K562 (cell line): ENCODE measurements around the gene ANKRD34B.

ENCODE experiments used
- BMI1 ChIP-seq: fragments of 150-350 bp; IDR thresholded peaks from 2 replicates; pipeline ENCODE4 v1.6.1; 2014; ENCODE audit warnings: low read length
- CBFA2T2 ChIP-seq: fragments of 450-650 bp; conservative IDR thresholded peaks from 2 replicates; pipeline ENCODE4 v1.6.1; 2017; ENCODE audit warnings: mild to moderate bottlenecking
- GTF2F1 ChIP-seq: IDR thresholded peaks from 2 replicates; pipeline ENCODE4 v1.6.1; 2011; ENCODE audit warnings: low read depth, low read length, improper control_type of control experiment
- HNRNPH1 ChIP-seq: fragments of 200-400 bp; formaldehyde crosslinking; optimal IDR thresholded peaks from 2 replicates; pipeline ENCODE3; 2017; ENCODE audit warnings: low read depth, mild to moderate bottlenecking, low read length, moderate library complexity
- NFYB ChIP-seq: IDR thresholded peaks from 2 replicates; pipeline ENCODE4 v1.6.1; 2011; ENCODE audit warnings: mild to moderate bottlenecking, moderate library complexity; ENCODE audit not compliant: insufficient read length; ENCODE audit errors: extremely low read depth
- POLR2G ChIP-seq: fragments of 200-400 bp; formaldehyde crosslinking; IDR thresholded peaks from 2 replicates; pipeline ENCODE4 v1.6.1; 2017; ENCODE audit warnings: low read depth, mild to moderate bottlenecking, antibody characterized with exemption, low read length, moderate library complexity
- ZNF347 ChIP-seq: fragments of 450-650 bp; formaldehyde crosslinking; IDR thresholded peaks from 2 replicates; pipeline ENCODE4 v1.4.0; 2020; ENCODE audit warnings: low read depth, mild to moderate bottlenecking, moderate library complexity
- TF ChIP-seq, protein P1 (sequence below), 2 experiments: IDR thresholded peaks; 2 replicates each; pipeline ENCODE4 v1.6.1; 2011; ENCODE audit warnings: borderline replicate concordance in 1 of 2, control low read depth in 1 of 2, low read depth in 1 of 2, low read length in 1 of 2, mild to moderate bottlenecking in 1 of 2, mixed read lengths in 1 of 2, moderate library complexity in 1 of 2; ENCODE audit not compliant: insufficient read depth in 1 of 2, insufficient read length in 1 of 2, poor library complexity in 1 of 2, severe bottlenecking in 1 of 2; ENCODE audit errors: extremely low read depth in 1 of 2
- TF ChIP-seq, protein P2 (sequence below), 3 experiments: IDR thresholded peaks in 2 of 3; conservative IDR thresholded peaks in 1 of 3; 2 replicates each; pipeline ENCODE4 v1.5.1; 2011 to 2012; ENCODE audit warnings: low read length in 3 of 3, mild to moderate bottlenecking in 3 of 3, control low read depth in 2 of 3, improper control_type of control experiment in 1 of 3, inconsistent platforms in 1 of 3, low read depth in 1 of 3, mixed read lengths in 1 of 3, moderate library complexity in 1 of 3; ENCODE audit not compliant: insufficient read depth in 2 of 3

DNA sequence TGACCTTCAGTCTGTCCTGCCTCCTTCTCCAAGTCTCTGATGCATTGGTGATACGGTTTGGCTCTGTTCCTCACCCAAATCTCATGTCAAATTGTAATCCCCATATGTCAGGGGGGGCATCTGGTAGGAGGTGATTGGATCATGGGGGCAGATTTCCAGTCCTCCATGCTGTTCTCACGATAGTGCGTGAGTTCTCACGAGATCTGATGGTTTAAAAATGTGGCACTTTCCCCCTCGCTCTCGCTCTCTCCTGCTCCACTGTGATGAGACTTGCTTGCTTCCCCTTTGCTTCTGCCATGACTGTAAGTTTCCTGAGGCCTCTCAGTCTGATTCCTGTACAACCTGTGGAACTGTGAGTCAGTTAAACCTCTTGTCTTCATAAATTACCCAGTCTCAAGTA is 14.7 kb upstream of the ANKRD34B start:
- TF ChIP-seq NFYB (no peak), ZNF347 (CRISPR knock-in tag) (no peak), CBFA2T2 (no peak), GTF2F1 (no peak), HNRNPH1 (no peak), BMI1 (no peak), POLR2G (no peak)
- TF ChIP-seq, protein P1, sequence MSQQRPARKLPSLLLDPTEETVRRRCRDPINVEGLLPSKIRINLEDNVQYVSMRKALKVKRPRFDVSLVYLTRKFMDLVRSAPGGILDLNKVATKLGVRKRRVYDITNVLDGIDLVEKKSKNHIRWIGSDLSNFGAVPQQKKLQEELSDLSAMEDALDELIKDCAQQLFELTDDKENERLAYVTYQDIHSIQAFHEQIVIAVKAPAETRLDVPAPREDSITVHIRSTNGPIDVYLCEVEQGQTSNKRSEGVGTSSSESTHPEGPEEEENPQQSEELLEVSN (IDR thresholded peaks at IDR 0.05; ENCODE audit: borderline replicate concordance in 1 of 2, extremely low read depth in 1 of 2, insufficient read depth in 1 of 2, insufficient read length in 1 of 2, low read depth in 1 of 2, low read length in 1 of 2, poor library complexity in 1 of 2, severe bottlenecking in 1 of 2) = no peak
- TF ChIP-seq, protein P2, sequence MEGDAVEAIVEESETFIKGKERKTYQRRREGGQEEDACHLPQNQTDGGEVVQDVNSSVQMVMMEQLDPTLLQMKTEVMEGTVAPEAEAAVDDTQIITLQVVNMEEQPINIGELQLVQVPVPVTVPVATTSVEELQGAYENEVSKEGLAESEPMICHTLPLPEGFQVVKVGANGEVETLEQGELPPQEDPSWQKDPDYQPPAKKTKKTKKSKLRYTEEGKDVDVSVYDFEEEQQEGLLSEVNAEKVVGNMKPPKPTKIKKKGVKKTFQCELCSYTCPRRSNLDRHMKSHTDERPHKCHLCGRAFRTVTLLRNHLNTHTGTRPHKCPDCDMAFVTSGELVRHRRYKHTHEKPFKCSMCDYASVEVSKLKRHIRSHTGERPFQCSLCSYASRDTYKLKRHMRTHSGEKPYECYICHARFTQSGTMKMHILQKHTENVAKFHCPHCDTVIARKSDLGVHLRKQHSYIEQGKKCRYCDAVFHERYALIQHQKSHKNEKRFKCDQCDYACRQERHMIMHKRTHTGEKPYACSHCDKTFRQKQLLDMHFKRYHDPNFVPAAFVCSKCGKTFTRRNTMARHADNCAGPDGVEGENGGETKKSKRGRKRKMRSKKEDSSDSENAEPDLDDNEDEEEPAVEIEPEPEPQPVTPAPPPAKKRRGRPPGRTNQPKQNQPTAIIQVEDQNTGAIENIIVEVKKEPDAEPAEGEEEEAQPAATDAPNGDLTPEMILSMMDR (IDR thresholded peaks at IDR 0.05 in 2 of 3, conservative IDR thresholded peaks at IDR 0.05 in 1 of 3; ENCODE audit: insufficient read depth in 2 of 3, low read depth in 1 of 3, low read length in 3 of 3) = no peak
